Heart left ventricle (tissue), 13 donors: ENCODE data around the gene SMARCA5.

Experiments
- CTCF ChIP-seq, 12 donors: fragments of 200-600 bp; sonication (generic) in 4 of 12; IDR thresholded peaks; one replicate each; pipeline versions ENCODE4 v1.5.0 to v1.8.0; 2018 to 2022; ENCODE audit warnings: antibody characterized with exemption in 12 of 12, mild to moderate bottlenecking in 5 of 12
- POLR2A ChIP-seq, 2 donors: fragments of 450-650 bp; IDR thresholded peaks; one replicate each; pipeline ENCODE4 v1.6.1; 2017; ENCODE audit warnings: antibody characterized with exemption in 2 of 2, mild to moderate bottlenecking in 2 of 2, moderate library complexity in 2 of 2
- donor health status: ischemic (EF 13 %, LVEDD 7.1; RV severe dilation, severe dysfunction).
- donor health status: DM: no; HTN: yes; CAD: no.
- donor health status: DM: no; HTN: no; CAD: no.
- donor health status: ischemic (EF 25% LVEDD 6.9; RV normal size, moderate dysfunction).
- donor health status: ischemic (EF 25% LVEDD 5.7; RV mildly dilated, moderate dysfunction).
- donor health status: ischemic (EF 35%, LVEDD 5.7; RV mildly dilated, moderate dysfunction).
- donor health status: nonischemic (EF 11% LVEDD 7.7; RV severe dilation, severe dysfunction).
- donor health status: DM: yes; HTN: yes; CAD: no.
- donor health status: PGD.
- donor health status: ischemic (EF 29% LVEDD 5.4; RV normal size, mild dysfunction).
- donor health status: nonischemic (EF 23%, LVEDD 6.1; RV moderate dilation, normal function).

- peak; percentile 38 to 79 (median 68) for TF ChIP-seq CTCF (IDR thresholded peaks at IDR 0.05)
- no peak for TF ChIP-seq POLR2A (IDR thresholded peaks at IDR 0.05)
Observed at GRCh38 chr4:143482840-143483239, 30.7 kb upstream of the SMARCA5 start.
